GM12878 (cell line): ENCODE results near the gene NDUFB7.

Source experiments
- EZH2 ChIP-seq: IDR thresholded peaks from 2 replicates; pipeline ENCODE4 v1.6.1; 2012; ENCODE audit warnings: low read depth, mild to moderate bottlenecking, control low read depth, inconsistent platforms, low read length, borderline replicate concordance; ENCODE audit not compliant: control insufficient read depth
- ZSCAN29 ChIP-seq: fragments of 450-650 bp; IDR thresholded peaks from 2 replicates; pipeline ENCODE4 v1.6.1; 2017; ENCODE audit warnings: mild to moderate bottlenecking, moderate library complexity

DNA sequence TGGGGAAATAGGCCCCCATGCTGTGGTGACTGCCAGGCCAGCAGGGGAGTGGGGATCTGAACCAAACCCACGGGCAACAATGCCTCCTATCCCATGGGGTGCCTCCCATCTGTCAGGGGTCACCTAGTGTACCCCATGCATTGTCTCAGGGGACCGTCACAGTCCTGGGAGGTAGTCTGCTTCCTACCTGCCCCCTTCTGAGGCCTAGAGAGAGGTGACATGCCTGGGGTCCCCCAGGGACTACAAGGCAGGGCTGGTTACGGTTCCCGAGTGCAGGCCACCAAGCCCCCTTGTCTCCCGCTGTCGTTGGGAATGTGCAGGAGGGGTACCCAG lies 11.1 kb downstream of the NDUFB7 start:
- TF ChIP-seq ZSCAN29 = no peak
- TF ChIP-seq EZH2 = no peak
